H1 (cell line): ENCODE data around the gene GALNTL6.

ENCODE experiments used
- ATF2 ChIP-seq: IDR thresholded peaks from 2 replicates; pipeline ENCODE4 v1.6.1; 2012; ENCODE audit warnings: low read length, inconsistent platforms
- ATF3 ChIP-seq: IDR thresholded peaks from 2 replicates; pipeline ENCODE4 v1.6.1; 2011; ENCODE audit warnings: low read depth, mild to moderate bottlenecking, low read length; ENCODE audit not compliant: insufficient read depth
- BCL11A ChIP-seq, 2 experiments: IDR thresholded peaks; one replicate each; pipeline ENCODE4 v1.6.1; 2011; ENCODE audit warnings: low read depth in 2 of 2, low read length in 2 of 2, mild to moderate bottlenecking in 2 of 2
- CTCF ChIP-seq, 3 experiments: IDR thresholded peaks; 1 replicate in 2 of 3; 2 replicates in 1 of 3; pipeline versions ENCODE4 v1.5.1 to v1.6.1; 2011; ENCODE audit warnings: low read length in 3 of 3, mild to moderate bottlenecking in 3 of 3, inconsistent platforms in 2 of 3, low read depth in 1 of 3, moderate library complexity in 1 of 3; ENCODE audit not compliant: insufficient read depth in 1 of 3; ENCODE audit errors: control extremely low read depth in 1 of 3
- EP300 ChIP-seq, 2 experiments: IDR thresholded peaks; 1 replicate in 1 of 2; 2 replicates in 1 of 2; pipeline ENCODE4 v1.6.1; 2011 to 2012; ENCODE audit warnings: low read depth in 2 of 2, low read length in 2 of 2, mild to moderate bottlenecking in 2 of 2, borderline replicate concordance in 1 of 2, inconsistent platforms in 1 of 2, moderate library complexity in 1 of 2

GRCh38 chr4:172543249-172543648 is 730.0 kb downstream of the GALNTL6 start:
- TF ChIP-seq CTCF (IDR thresholded peaks at IDR 0.05; ENCODE audit: control extremely low read depth in 1 of 3, insufficient read depth in 1 of 3, low read depth in 1 of 3, low read length in 3 of 3): peak; percentile 38 to 65 (median 47)
- no peak for TF ChIP-seq BCL11A (IDR thresholded peaks at IDR 0.05; ENCODE audit: low read depth in 2 of 2, low read length in 2 of 2)
- no peak for TF ChIP-seq ATF3
- no peak for TF ChIP-seq EP300 (IDR thresholded peaks at IDR 0.05; ENCODE audit: borderline replicate concordance in 1 of 2, low read depth in 2 of 2, low read length in 2 of 2)
- TF ChIP-seq ATF2: no peak
